HAP-1 (cell line): ENCODE results near the gene HSD17B14.
A peak's percentile ranks its signal among the peaks of the same experiment; 100 is the strongest.

ENCODE experiments used
- DNase-seq, 2 experiments: peaks; one replicate each; pipeline ENCODE4 v3.0.0-alpha.2; 2016 to 2020; ENCODE audit warnings: low spot score in 2 of 2
- H3K27me3 ChIP-seq: fragments of 250-450 bp; sonication (Bioruptor Pico); 2 replicates; pipeline ENCODE4 v1.5.1; 2020; ENCODE audit warnings: low read depth, mild to moderate bottlenecking, moderate library complexity
- H3K36me3 ChIP-seq: fragments of 250-450 bp; sonication (Bioruptor Pico); replicated peaks from 2 replicates; pipeline ENCODE4 v1.5.1; 2020; ENCODE audit warnings: mild to moderate bottlenecking
- H3K4me1 ChIP-seq: fragments of 250-450 bp; sonication (Bioruptor Pico); 2 replicates; pipeline ENCODE4 v1.5.1; 2020; ENCODE audit warnings: mild to moderate bottlenecking
- H3K4me3 ChIP-seq: fragments of 250-450 bp; sonication (Bioruptor Pico); 2 replicates; pipeline ENCODE4 v1.5.1; 2020; ENCODE audit warnings: mild to moderate bottlenecking, moderate library complexity
- H3K9me3 ChIP-seq: fragments of 250-450 bp; sonication (Bioruptor Pico); 2 replicates; pipeline ENCODE4 v1.5.1; 2020; ENCODE audit warnings: mild to moderate bottlenecking, moderate library complexity
- in situ Hi-C: fragments of 300-500 bp; cut with MboI; formaldehyde crosslinking; loops from 3 replicates; pipeline ENCODE4 v1.14.3; 2020; ENCODE audit warnings: low sequenced_read_pairs, inconsistent platforms, mixed read lengths

The HSD17B14 gene

GRCh38 chr19:48830965-48831364 is 5.3 kb downstream of the HSD17B14 start:
- Histone ChIP-seq H3K36me3 (no peaks in the 10 kb centered on the region), H3K4me3 (no peak overlapping the region), H3K27me3 (no peaks in the 10 kb centered on the region), H3K4me1 (peaks cover 2% of the 10 kb centered on the region), H3K9me3 (no peaks in the 10 kb centered on the region)
- no peak for DNase-seq
- in situ Hi-C loops: no loop called here

- H3K9me3 ChIP-seq: no peaks in the 10 kb centered on the region
- no peak for DNase-seq
- H3K4me3 ChIP-seq: no peak overlapping the region
- no peaks in the 10 kb centered on the region for H3K4me1 ChIP-seq
- no peaks in the 10 kb centered on the region for H3K27me3 ChIP-seq
- in situ Hi-C loops: no loop called here
- no peaks in the 10 kb centered on the region for H3K36me3 ChIP-seq
Measured at GRCh38 chr19:48830088-48830487, 6.2 kb downstream of the HSD17B14 start.

- DNase-seq: peak in 1 of 2 experiments; percentile 45
- in situ Hi-C loops: no loop called here
- Histone ChIP-seq H3K9me3 (no peaks in the 10 kb centered on the region), H3K27me3 (no peaks in the 10 kb centered on the region), H3K4me3 (no peak overlapping the region), H3K4me1 (peaks cover 6% of the 10 kb centered on the region), H3K36me3 (no peaks in the 10 kb centered on the region)
Measured at GRCh38 chr19:48826606-48827020, 9.7 kb downstream of the HSD17B14 start.

GRCh38 chr19:48822514-48822913 is 13.8 kb downstream of the HSD17B14 start:
- H3K27me3 ChIP-seq: no peaks in the 10 kb centered on the region
- H3K9me3 ChIP-seq: no peaks in the 10 kb centered on the region
- DNase-seq: no peak
- H3K4me1 ChIP-seq: peaks cover 6% of the 10 kb centered on the region
- in situ Hi-C loops: no loop called here
- no peaks in the 10 kb centered on the region for H3K36me3 ChIP-seq
- no peak overlapping the region for H3K4me3 ChIP-seq

- DNase-seq: no peak
- peaks cover 6% of the 10 kb centered on the region for H3K4me1 ChIP-seq
- no peaks in the 10 kb centered on the region for H3K36me3 ChIP-seq
- no peaks in the 10 kb centered on the region for H3K27me3 ChIP-seq
- no peak overlapping the region for H3K4me3 ChIP-seq
- in situ Hi-C loops: no loop called here
- H3K9me3 ChIP-seq: no peaks in the 10 kb centered on the region
Measured at GRCh38 chr19:48821633-48822032, 14.7 kb downstream of the HSD17B14 start.

- H3K36me3 ChIP-seq: no peaks in the 10 kb centered on the region
- no peak for DNase-seq
- H3K4me1 ChIP-seq: peaks cover 6% of the 10 kb centered on the region
- no peak overlapping the region for H3K4me3 ChIP-seq
- H3K9me3 ChIP-seq: no peaks in the 10 kb centered on the region
- in situ Hi-C loops: no loop called here
- H3K27me3 ChIP-seq: no peaks in the 10 kb centered on the region
Measured at GRCh38 chr19:48819366-48819816, 16.9 kb downstream of the HSD17B14 start.

GRCh38 chr19:48818234-48818820 is 18.0 kb downstream of the HSD17B14 start:
- H3K4me3 ChIP-seq: no peak overlapping the region
- H3K27me3 ChIP-seq: no peaks in the 10 kb centered on the region
- in situ Hi-C loops: no loop called here
- no peaks in the 10 kb centered on the region for H3K36me3 ChIP-seq
- H3K4me1 ChIP-seq: peaks cover 5% of the 10 kb centered on the region
- DNase-seq: no peak
- H3K9me3 ChIP-seq: no peaks in the 10 kb centered on the region

GRCh38 chr19:48817585-48818124 is 18.6 kb downstream of the HSD17B14 start:
- Histone ChIP-seq H3K4me1 (peaks cover 5% of the 10 kb centered on the region), H3K27me3 (no peaks in the 10 kb centered on the region), H3K9me3 (no peaks in the 10 kb centered on the region), H3K4me3 (no peak overlapping the region), H3K36me3 (no peaks in the 10 kb centered on the region)
- in situ Hi-C loops: no loop called here
- no peak for DNase-seq

GRCh38 chr19:48815870-48816501 is 20.3 kb downstream of the HSD17B14 start:
- peaks cover 17% of the 10 kb centered on the region for H3K4me1 ChIP-seq
- no peaks in the 10 kb centered on the region for H3K36me3 ChIP-seq
- in situ Hi-C loops: no loop called here
- no peak overlapping the region for H3K4me3 ChIP-seq
- H3K27me3 ChIP-seq: no peaks in the 10 kb centered on the region
- H3K9me3 ChIP-seq: no peaks in the 10 kb centered on the region
- no peak for DNase-seq

GRCh38 chr19:48814895-48815294 is 21.4 kb downstream of the HSD17B14 start:
- H3K4me3 ChIP-seq: no peak overlapping the region
- DNase-seq: no peak
- peaks cover 17% of the 10 kb centered on the region for H3K4me1 ChIP-seq
- no peaks in the 10 kb centered on the region for H3K27me3 ChIP-seq
- in situ Hi-C loops: no loop called here
- no peaks in the 10 kb centered on the region for H3K9me3 ChIP-seq
- no peaks in the 10 kb centered on the region for H3K36me3 ChIP-seq

GRCh38 chr19:48813123-48813913 is 23.0 kb downstream of the HSD17B14 start:
- H3K4me3 ChIP-seq: no peak overlapping the region
- in situ Hi-C loops: no loop called here
- no peaks in the 10 kb centered on the region; the same call in 1 of the 2 replicates for H3K9me3 ChIP-seq
- peak in 1 of 2 experiments; percentile 31 for DNase-seq
- no peaks in the 10 kb centered on the region for H3K36me3 ChIP-seq
- H3K4me1 ChIP-seq: peaks cover 17% of the 10 kb centered on the region
- no peaks in the 10 kb centered on the region for H3K27me3 ChIP-seq

- Histone ChIP-seq H3K36me3 (peaks cover 1% of the 10 kb centered on the region), H3K27me3 (no peaks in the 10 kb centered on the region), H3K4me3 (peak overlapping the region; percentile 52), H3K4me1 (peaks cover 17% of the 10 kb centered on the region), H3K9me3 (no peaks in the 10 kb centered on the region; the same call in 1 of the 2 replicates)
- peak; percentile 88 to 94 for DNase-seq
- in situ Hi-C loops: no loop called here
Measured at GRCh38 chr19:48812094-48812929, 24.0 kb downstream of the HSD17B14 start.

- in situ Hi-C loops: no loop called here
- H3K4me3 ChIP-seq: peak overlapping the region; percentile 52
- no peak for DNase-seq
- no peaks in the 10 kb centered on the region for H3K27me3 ChIP-seq
- peaks cover 12% of the 10 kb centered on the region for H3K36me3 ChIP-seq
- H3K4me1 ChIP-seq: peaks cover 17% of the 10 kb centered on the region
- no peaks in the 10 kb centered on the region; the same call in 1 of the 2 replicates for H3K9me3 ChIP-seq
Measured at GRCh38 chr19:48810151-48810550, 26.1 kb downstream of the HSD17B14 start.
